ENCODE measurements around the gene TGOLN2. TPM values are rescaled to one million over a fixed set of nuclear protein-coding genes. Genes with fewer than 3 reads are reported as not detected.
"Not testable (repeated sequence)": the region's sequence is repeated elsewhere in the genome, so short reads cannot be mapped to it uniquely, and the experiment has no call there.

TGOLN2 gene
- total RNA-seq, 1 donor from 2014 or later, result 119 TPM

DNA sequence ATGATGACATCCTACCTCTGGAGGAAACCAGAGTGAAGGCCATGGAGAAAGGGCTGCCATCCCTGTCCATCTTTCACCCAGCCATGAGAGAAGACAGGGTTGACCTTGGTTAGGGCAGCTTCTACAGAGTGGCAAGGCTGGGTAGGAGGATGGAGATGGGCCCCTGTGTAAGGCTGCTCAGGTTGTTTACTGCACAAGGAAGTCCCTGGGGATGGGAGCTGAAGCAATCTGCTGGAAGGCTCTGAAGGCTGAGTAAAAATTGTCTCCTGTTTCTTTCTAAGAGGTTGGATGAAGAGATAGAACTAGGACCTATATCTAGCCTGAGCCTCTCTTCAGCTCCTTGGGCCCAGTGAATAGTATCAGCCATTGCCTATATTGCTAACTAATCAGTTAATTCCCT is 41.1 kb upstream of the TGOLN2 start:
- peaks cover 2% of the 10 kb centered on the region for H3K9me3 Mint-ChIP-seq
- H3K4me3 Mint-ChIP-seq, result no peak overlapping the region
- no peaks in the 10 kb centered on the region for H3K27me3 Mint-ChIP-seq
- ATAC-seq (ENCODE audit: low read depth) (no peak), DNase-seq (no peak)
- CTCF ChIA-PET, result interaction anchor here (1.8 kb wide), 1 partner anchor 23 kb away, joined by 4 read pairs; no protein-coding TSS in a partner anchor
- peaks cover 19% of the 10 kb centered on the region for H3K36me3 Mint-ChIP-seq (ENCODE audit: low read depth)
- no peaks in the 10 kb centered on the region for H3K4me1 Mint-ChIP-seq
- intact Hi-C loops (cut with micrococcal nuclease), result no loop called here
- TF ChIP-seq, protein P1, sequence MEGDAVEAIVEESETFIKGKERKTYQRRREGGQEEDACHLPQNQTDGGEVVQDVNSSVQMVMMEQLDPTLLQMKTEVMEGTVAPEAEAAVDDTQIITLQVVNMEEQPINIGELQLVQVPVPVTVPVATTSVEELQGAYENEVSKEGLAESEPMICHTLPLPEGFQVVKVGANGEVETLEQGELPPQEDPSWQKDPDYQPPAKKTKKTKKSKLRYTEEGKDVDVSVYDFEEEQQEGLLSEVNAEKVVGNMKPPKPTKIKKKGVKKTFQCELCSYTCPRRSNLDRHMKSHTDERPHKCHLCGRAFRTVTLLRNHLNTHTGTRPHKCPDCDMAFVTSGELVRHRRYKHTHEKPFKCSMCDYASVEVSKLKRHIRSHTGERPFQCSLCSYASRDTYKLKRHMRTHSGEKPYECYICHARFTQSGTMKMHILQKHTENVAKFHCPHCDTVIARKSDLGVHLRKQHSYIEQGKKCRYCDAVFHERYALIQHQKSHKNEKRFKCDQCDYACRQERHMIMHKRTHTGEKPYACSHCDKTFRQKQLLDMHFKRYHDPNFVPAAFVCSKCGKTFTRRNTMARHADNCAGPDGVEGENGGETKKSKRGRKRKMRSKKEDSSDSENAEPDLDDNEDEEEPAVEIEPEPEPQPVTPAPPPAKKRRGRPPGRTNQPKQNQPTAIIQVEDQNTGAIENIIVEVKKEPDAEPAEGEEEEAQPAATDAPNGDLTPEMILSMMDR (IDR thresholded peaks at IDR 0.05), result no peak
- no peak overlapping the region for H3K27ac Mint-ChIP-seq
- POLR2A ChIA-PET, result interaction anchor here (1.9 kb wide), 1 partner anchor 14 kb away, joined by 6 read pairs; the partner anchor contains the start of genes ELMOD3 and RETSAT

DNA sequence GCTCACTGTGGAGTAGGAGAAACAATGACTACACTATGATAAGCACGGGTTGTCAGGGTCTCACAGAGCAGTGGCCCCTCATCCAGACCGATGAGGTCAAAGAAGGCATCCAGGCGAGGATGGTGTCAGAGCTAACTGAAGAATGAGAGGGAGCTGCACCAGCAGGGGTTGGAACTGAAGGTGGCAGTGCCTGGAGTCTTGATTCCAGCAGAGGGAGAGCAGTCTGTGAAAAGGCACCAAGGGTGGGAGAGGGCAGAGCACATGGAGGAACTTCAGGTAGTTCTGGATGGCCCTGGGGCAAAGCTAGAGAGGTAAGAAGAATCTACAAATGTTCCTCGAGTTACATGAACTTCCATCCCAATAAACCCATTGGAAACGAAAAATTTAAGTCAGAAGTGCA is 39.4 kb upstream of the TGOLN2 start:
- Mint-ChIP-seq H3K4me3 (no peak overlapping the region), H3K27me3 (no peaks in the 10 kb centered on the region), H3K36me3 (ENCODE audit: low read depth) (peaks cover 25% of the 10 kb centered on the region), H3K4me1 (no peaks in the 10 kb centered on the region), H3K9me3 (no peaks in the 10 kb centered on the region), H3K27ac (no peak overlapping the region)
- TF ChIP-seq, protein P1 (IDR thresholded peaks at IDR 0.05), result no peak
- POLR2A ChIA-PET, result no interaction called here
- CTCF ChIA-PET, result no interaction called here
- intact Hi-C loops (cut with micrococcal nuclease), result no loop called here
- DNase-seq (no peak), ATAC-seq (ENCODE audit: low read depth) (no peak)

DNA sequence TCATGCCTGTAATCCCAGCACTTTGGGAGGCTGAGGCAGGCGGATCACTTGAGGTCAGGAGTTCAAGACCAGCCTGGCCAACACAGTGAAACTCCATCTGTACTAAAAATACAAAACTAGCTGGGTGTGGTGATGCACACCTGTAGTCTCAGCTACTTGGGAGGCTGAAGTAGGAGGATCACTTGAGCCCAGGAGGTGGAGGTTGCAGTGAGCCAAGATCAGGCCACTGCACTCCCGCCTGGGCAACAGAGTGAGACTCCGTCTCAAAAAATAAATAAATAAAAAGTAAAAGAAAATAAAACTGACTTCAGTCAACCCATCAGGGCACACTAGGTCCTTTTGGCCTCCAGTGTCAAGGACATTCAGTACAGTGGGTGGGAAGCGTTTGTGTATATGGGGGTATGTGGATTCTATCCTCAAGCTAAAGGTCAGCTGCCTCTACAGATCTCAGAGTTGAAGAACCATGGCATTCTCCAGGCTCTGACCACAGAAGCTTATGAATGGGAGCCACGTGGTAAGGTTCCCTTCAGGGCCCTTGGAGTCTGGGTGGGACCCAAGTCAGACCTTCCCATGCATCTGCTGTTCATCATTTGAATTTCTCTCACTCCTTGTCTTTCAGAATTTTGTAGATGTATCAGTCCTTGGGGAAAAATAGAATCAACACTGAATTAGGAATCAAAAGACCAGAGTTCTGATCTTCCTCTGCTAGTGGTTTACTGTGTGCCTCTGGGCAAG is 35.0 kb upstream of the TGOLN2 start:
- ATAC-seq (ENCODE audit: low read depth); CTCF ChIA-PET; H3K27ac Mint-ChIP-seq; H3K4me1 Mint-ChIP-seq; H3K4me3 Mint-ChIP-seq; H3K27me3 Mint-ChIP-seq; POLR2A ChIA-PET; DNase-seq; intact Hi-C loops (cut with micrococcal nuclease); H3K9me3 Mint-ChIP-seq: not testable (repeated sequence)
- peaks cover 46% of the 10 kb centered on the region for H3K36me3 Mint-ChIP-seq (ENCODE audit: low read depth)

DNA sequence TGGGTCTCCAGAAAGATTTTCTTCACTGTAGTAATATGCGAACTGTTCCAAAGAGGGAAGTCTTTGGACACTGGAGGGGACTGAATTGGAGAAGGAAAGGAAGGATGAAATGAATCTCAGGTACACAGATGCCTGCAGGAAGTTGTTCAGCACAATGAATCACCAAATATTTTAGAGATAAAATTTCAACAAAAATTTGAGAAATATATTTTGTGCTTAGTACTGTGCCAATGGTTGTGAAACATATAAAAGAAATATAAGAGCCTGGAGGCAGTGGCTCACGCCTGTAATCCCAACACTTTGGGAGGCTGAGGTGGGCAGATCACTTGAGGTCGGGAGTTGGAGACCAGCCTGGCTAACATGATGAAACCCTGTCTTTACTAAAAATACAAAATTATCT is 29.9 kb upstream of the TGOLN2 start:
- POLR2A ChIA-PET, result interaction anchor here (0.6 to 1.8 kb wide), 4 partner anchors 24 to 543 kb away, joined by 3 to 10 read pairs (median 3); partner anchors contain the start of genes MAT2A and SH2D6
- H3K4me1 Mint-ChIP-seq, result peaks cover 46% of the 10 kb centered on the region

DNA sequence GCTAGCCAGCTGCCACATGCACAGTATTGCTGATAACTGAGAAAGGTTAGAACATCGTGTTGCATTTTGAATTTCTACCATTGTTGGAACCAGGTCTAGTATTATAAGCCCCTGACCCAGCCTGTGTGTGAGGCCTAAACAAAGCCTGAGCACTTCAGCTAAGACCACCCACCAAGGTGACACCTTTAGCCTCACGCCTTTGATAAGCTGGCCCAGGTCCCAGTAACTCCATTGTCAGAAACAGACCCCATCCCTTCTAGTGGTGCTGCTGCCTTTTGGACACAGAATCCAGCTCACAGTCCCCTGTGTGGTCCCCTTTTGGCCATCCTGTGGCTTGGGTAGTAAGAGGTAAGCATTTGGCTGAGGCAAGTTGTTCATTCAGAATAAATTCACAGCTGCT is 28.4 kb upstream of the TGOLN2 start:
- POLR2A ChIA-PET, result interaction anchor here (0.6 to 0.8 kb wide), 2 partner anchors 37 to 838 kb away, joined by 3 to 5 read pairs; no protein-coding TSS in a partner anchor
- ATAC-seq (ENCODE audit: low read depth), result no peak
- no peak overlapping the region for H3K27ac Mint-ChIP-seq
- TF ChIP-seq, protein P1 (IDR thresholded peaks at IDR 0.05), result no peak
- CTCF ChIA-PET, result no interaction called here
- peaks cover 48% of the 10 kb centered on the region for H3K4me1 Mint-ChIP-seq
- H3K9me3 Mint-ChIP-seq, result no peaks in the 10 kb centered on the region
- H3K27me3 Mint-ChIP-seq, result no peaks in the 10 kb centered on the region
- H3K4me3 Mint-ChIP-seq, result no peak overlapping the region
- peaks cover 41% of the 10 kb centered on the region for H3K36me3 Mint-ChIP-seq (ENCODE audit: low read depth)
- intact Hi-C loops (cut with micrococcal nuclease), result no loop called here
- DNase-seq, result no peak

More for the DNA sequence above, 29.9 kb upstream of the TGOLN2 start:
- ATAC-seq (ENCODE audit: low read depth), result no peak
- H3K27ac Mint-ChIP-seq, result no peak overlapping the region
- H3K9me3 Mint-ChIP-seq, result no peaks in the 10 kb centered on the region
- peaks cover 48% of the 10 kb centered on the region for H3K36me3 Mint-ChIP-seq (ENCODE audit: low read depth)
- TF ChIP-seq, protein P1 (IDR thresholded peaks at IDR 0.05), result no peak
- intact Hi-C loops (cut with micrococcal nuclease), result no loop called here
- no peak overlapping the region for H3K4me3 Mint-ChIP-seq
- no peaks in the 10 kb centered on the region for H3K27me3 Mint-ChIP-seq
- no peak for DNase-seq
- CTCF ChIA-PET, result no interaction called here
